Caco-2 (cell line): ENCODE results near the gene CARD14. TPM values are rescaled to one million over a fixed set of nuclear protein-coding genes. Genes with fewer than 3 reads are reported as not detected.

ENCODE experiments used
- BruUV-seq: library from RNA; stranded (reverse); fragments of 400-500 nt; replicated peaks from 2 replicates; lab custom pipeline; 2021; lab: Mats Ljungman, UMichigan
- CTCF ChIA-PET: fragments of 300-600 bp; sonication (Branson Sonifier 250); formaldehyde crosslinking; loops from one replicate; lab custom pipeline; 2022; ENCODE audit warnings: antibody characterized with exemption; lab: Charles Lee
- POLR2A ChIA-PET: fragments of 300-600 bp; sonication (Branson Sonifier 250); formaldehyde crosslinking; loops from one replicate; lab custom pipeline; 2022; ENCODE audit warnings: antibody characterized with exemption; lab: Charles Lee
- DNase-seq, 2 experiments: peaks; one replicate each; pipeline versions ENCODE4 v3.0.0 to v3.0.0-alpha.2; 2020 to 2022
- H3K27me3 ChIP-seq: replicated peaks from 2 replicates; pipeline ENCODE4 v1.6.0; 2011; ENCODE audit warnings: low read length; ENCODE audit not compliant: control insufficient read depth, insufficient read depth
- H3K36me3 ChIP-seq: 2 replicates; pipeline ENCODE4 v1.5.1; 2011; ENCODE audit warnings: low read length; ENCODE audit not compliant: control insufficient read depth, insufficient read depth
- H3K4me1 ChIP-seq: fragments of 250-450 bp; sonication (Bioruptor Pico); 2 replicates; pipeline ENCODE4 v1.5.1; 2020; ENCODE audit warnings: mild to moderate bottlenecking
- H3K4me3 ChIP-seq: 2 replicates; pipeline ENCODE4 v1.5.1; 2011; ENCODE audit warnings: low read depth, mild to moderate bottlenecking, control low read depth, low read length
- H3K9me3 ChIP-seq: fragments of 250-450 bp; sonication (Bioruptor Pico); 2 replicates; pipeline ENCODE4 v1.5.1; 2020; ENCODE audit warnings: mild to moderate bottlenecking, moderate library complexity
- H3K27ac Mint-ChIP-seq: one replicate; pipeline ENCODE4 v1.8.0; 2022; ENCODE audit warnings: mixed read lengths; ENCODE audit not compliant: unreplicated experiment
- H3K27me3 Mint-ChIP-seq: one replicate; pipeline ENCODE4 v1.8.0; 2022; ENCODE audit warnings: mixed read lengths; ENCODE audit not compliant: insufficient read depth, unreplicated experiment
- H3K36me3 Mint-ChIP-seq: one replicate; pipeline ENCODE4 v1.8.0; 2022; ENCODE audit warnings: mild to moderate bottlenecking, mixed read lengths; ENCODE audit not compliant: insufficient read depth, unreplicated experiment
- H3K4me1 Mint-ChIP-seq: one replicate; pipeline ENCODE4 v1.8.0; 2022; ENCODE audit warnings: low read depth, mixed read lengths; ENCODE audit not compliant: unreplicated experiment
- H3K4me3 Mint-ChIP-seq: one replicate; pipeline ENCODE4 v1.8.0; 2022; ENCODE audit warnings: mild to moderate bottlenecking, moderate library complexity, mixed read lengths; ENCODE audit not compliant: unreplicated experiment
- H3K9me3 Mint-ChIP-seq: one replicate; pipeline ENCODE4 v1.8.0; 2022; ENCODE audit warnings: mixed read lengths; ENCODE audit not compliant: unreplicated experiment
- intact Hi-C: fragments of 100-400 bp; cut with micrococcal nuclease; formaldehyde crosslinking; loops from one replicate; pipeline ENCODE4 v1.10.0; 2022; ENCODE audit not compliant: unreplicated experiment
- total RNA-seq: library from RNA; stranded (reverse); gene quantifications from 2 replicates; pipeline ENCODE4 v1.2.3, GENCODE V29; 2022
- TF ChIP-seq, protein P1 (sequence below), 2 experiments: fragments of 200-600 bp in 1 of 2; IDR thresholded peaks; 1 replicate in 1 of 2; 2 replicates in 1 of 2; pipeline versions ENCODE4 v1.5.1 to v1.8.0; 2011 to 2022; ENCODE audit warnings: antibody characterized with exemption in 1 of 2, control low read depth in 1 of 2, inconsistent platforms in 1 of 2, low read depth in 1 of 2, low read length in 1 of 2, mild to moderate bottlenecking in 1 of 2, moderate library complexity in 1 of 2; ENCODE audit not compliant: insufficient read depth in 1 of 2, severe bottlenecking in 1 of 2, unreplicated experiment in 1 of 2

Gene CARD14
- total RNA-seq, 1 experiment from 2014 or later, result 1.3 TPM

DNA sequence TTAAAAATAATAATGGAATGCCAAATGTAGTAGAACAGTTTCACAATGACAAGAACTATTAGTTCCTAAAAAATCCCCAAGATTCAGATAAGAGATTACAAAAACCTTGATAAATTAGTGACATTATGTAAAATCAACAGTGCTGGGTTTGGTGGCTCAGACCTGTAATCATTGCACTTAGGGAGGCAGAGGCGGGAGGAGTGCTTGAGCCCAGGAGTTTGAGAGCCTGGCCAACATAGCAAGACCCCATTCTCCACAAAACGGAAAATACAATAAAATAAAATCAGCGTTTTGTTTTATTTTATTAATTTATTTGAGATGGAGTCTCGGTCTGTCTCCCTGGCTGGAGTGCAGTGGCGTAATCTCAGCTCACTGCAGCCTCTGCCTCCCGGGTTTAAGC, 4.1 kb downstream of the CARD14 start:
- no TSS peak for BruUV-seq
- ChIA-PET POLR2A (no interaction called here), CTCF (no interaction called here)

DNA sequence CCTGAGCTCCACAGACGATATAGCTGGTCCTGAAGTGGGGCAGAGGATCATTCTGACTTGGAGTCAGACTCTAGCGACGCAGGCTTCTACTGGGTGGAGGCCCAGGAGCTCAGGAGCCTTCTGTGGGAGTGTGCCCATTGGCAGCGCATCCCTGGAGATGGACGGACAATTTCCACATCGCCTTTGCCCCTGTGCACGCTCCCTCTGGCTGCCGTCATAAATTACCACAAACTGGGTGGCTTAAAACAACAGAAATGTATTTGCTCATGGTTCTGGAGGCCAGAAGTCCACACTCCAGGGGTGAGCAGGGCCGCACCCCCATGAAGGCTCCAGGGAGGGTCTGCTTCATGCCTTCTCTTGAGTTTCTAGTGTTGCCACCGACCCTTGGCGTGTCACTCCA, 6.9 kb downstream of the CARD14 start:
- CTCF ChIA-PET, result interaction anchor here (1.1 kb wide), 1 partner anchor 75 kb away, joined by 3 read pairs; the partner anchor contains the start of gene GAA
- no TSS peak for BruUV-seq

More for the DNA sequence above, 4.1 kb downstream of the CARD14 start:
- no peak overlapping the region for H3K27ac Mint-ChIP-seq
- H3K4me1 Mint-ChIP-seq, result peaks cover 36% of the 10 kb centered on the region
- intact Hi-C loops, result no loop called here
- H3K36me3 ChIP-seq, result no peaks in the 10 kb centered on the region
- TF ChIP-seq, protein P1, sequence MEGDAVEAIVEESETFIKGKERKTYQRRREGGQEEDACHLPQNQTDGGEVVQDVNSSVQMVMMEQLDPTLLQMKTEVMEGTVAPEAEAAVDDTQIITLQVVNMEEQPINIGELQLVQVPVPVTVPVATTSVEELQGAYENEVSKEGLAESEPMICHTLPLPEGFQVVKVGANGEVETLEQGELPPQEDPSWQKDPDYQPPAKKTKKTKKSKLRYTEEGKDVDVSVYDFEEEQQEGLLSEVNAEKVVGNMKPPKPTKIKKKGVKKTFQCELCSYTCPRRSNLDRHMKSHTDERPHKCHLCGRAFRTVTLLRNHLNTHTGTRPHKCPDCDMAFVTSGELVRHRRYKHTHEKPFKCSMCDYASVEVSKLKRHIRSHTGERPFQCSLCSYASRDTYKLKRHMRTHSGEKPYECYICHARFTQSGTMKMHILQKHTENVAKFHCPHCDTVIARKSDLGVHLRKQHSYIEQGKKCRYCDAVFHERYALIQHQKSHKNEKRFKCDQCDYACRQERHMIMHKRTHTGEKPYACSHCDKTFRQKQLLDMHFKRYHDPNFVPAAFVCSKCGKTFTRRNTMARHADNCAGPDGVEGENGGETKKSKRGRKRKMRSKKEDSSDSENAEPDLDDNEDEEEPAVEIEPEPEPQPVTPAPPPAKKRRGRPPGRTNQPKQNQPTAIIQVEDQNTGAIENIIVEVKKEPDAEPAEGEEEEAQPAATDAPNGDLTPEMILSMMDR (IDR thresholded peaks at IDR 0.05; ENCODE audit: insufficient read depth in 1 of 2, low read depth in 1 of 2, low read length in 1 of 2, severe bottlenecking in 1 of 2, unreplicated experiment in 1 of 2), result no peak
- H3K4me1 ChIP-seq, result peaks cover 21% of the 10 kb centered on the region
- H3K36me3 Mint-ChIP-seq, result peaks cover 5% of the 10 kb centered on the region
- no peak for DNase-seq
- H3K4me3 ChIP-seq, result no peak overlapping the region
- peaks cover 5% of the 10 kb centered on the region for H3K9me3 Mint-ChIP-seq
- no peaks in the 10 kb centered on the region for H3K27me3 ChIP-seq
- no peak overlapping the region for H3K4me3 Mint-ChIP-seq
- H3K9me3 ChIP-seq, result no peaks in the 10 kb centered on the region
- no peaks in the 10 kb centered on the region for H3K27me3 Mint-ChIP-seq

GRCh38 chr17:80177986-80178595, 8.3 kb downstream of the CARD14 start:
- ChIA-PET CTCF (interaction anchor here (0.6 kb wide), 1 partner anchor 144 kb away, joined by 7 read pairs; no protein-coding TSS in a partner anchor), POLR2A (no interaction called here)
- Mint-ChIP-seq H3K27me3 (no peaks in the 10 kb centered on the region), H3K4me1 (peaks cover 13% of the 10 kb centered on the region), H3K9me3 (no peaks in the 10 kb centered on the region), H3K4me3 (no peak overlapping the region), H3K36me3 (peaks cover 5% of the 10 kb centered on the region), H3K27ac (no peak overlapping the region)
- Histone ChIP-seq H3K36me3 (no peaks in the 10 kb centered on the region), H3K27me3 (no peaks in the 10 kb centered on the region), H3K9me3 (no peaks in the 10 kb centered on the region), H3K4me1 (peaks cover 9% of the 10 kb centered on the region), H3K4me3 (no peak overlapping the region)
- DNase-seq, result no peak
- TF ChIP-seq, protein P1 (IDR thresholded peaks at IDR 0.05; ENCODE audit: insufficient read depth in 1 of 2, low read depth in 1 of 2, low read length in 1 of 2, severe bottlenecking in 1 of 2, unreplicated experiment in 1 of 2), result no peak
- intact Hi-C loops, result no loop called here
- no TSS peak for BruUV-seq

More for the DNA sequence above, 6.9 kb downstream of the CARD14 start:
- H3K27ac Mint-ChIP-seq, result no peak overlapping the region
- Histone ChIP-seq H3K4me1 (peaks cover 9% of the 10 kb centered on the region), H3K27me3 (no peaks in the 10 kb centered on the region), H3K4me3 (no peak overlapping the region), H3K9me3 (no peaks in the 10 kb centered on the region), H3K36me3 (no peaks in the 10 kb centered on the region)
- no peak overlapping the region for H3K4me3 Mint-ChIP-seq
- no peak for DNase-seq
- intact Hi-C loops, result no loop called here
- H3K9me3 Mint-ChIP-seq, result no peaks in the 10 kb centered on the region
- POLR2A ChIA-PET, result interaction anchor here (0.6 to 0.9 kb wide), 3 partner anchors 21 to 75 kb away, joined by 3 to 6 read pairs (median 3); partner anchors contain the start of gene GAA
- peaks cover 5% of the 10 kb centered on the region for H3K36me3 Mint-ChIP-seq
- H3K27me3 Mint-ChIP-seq, result no peaks in the 10 kb centered on the region
- TF ChIP-seq, protein P1 (IDR thresholded peaks at IDR 0.05; ENCODE audit: insufficient read depth in 1 of 2, low read depth in 1 of 2, low read length in 1 of 2, severe bottlenecking in 1 of 2, unreplicated experiment in 1 of 2), result no peak
- H3K4me1 Mint-ChIP-seq, result peaks cover 13% of the 10 kb centered on the region
